OCI-LY1 (cell line): ENCODE data around the gene KDM3A.

Source experiments
- EZH2 ChIP-seq: fragments of 200-600 bp; sonication (generic), shearing (Covaris generic); IDR thresholded peaks from 2 replicates; pipeline ENCODE4 v1.8.0; 2017; ENCODE audit warnings: borderline replicate concordance, mixed run types, mild to moderate bottlenecking, antibody characterized with exemption, low read length, moderate library complexity, mixed read lengths
- TF ChIP-seq, protein P1 (sequence below): fragments of 200-600 bp; sonication (generic), shearing (Covaris generic); IDR thresholded peaks from 2 replicates; pipeline ENCODE4 v1.5.1; 2017; ENCODE audit warnings: mild to moderate bottlenecking, antibody characterized with exemption, low read length, moderate library complexity, mixed read lengths

DNA sequence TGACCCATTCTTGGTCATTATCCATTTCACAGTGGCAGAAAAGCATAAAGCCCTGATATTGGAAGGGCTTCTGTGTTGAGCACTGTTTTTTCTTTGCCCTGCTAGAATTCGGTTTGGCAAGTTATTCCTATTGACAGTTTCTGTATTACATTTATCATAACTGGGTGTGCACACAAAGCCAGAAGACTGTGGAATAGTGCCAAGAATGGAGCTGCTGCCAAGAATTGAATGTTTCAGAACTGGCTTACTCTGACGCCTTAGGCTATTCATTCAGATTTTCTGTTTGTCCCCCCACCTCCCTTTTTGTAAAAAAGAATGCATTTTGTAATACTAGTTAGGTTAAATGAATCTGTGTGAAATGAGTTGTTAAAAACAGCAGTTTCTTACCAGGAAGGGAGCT, 12.7 kb downstream of the KDM3A start:
- TF ChIP-seq, protein P1, sequence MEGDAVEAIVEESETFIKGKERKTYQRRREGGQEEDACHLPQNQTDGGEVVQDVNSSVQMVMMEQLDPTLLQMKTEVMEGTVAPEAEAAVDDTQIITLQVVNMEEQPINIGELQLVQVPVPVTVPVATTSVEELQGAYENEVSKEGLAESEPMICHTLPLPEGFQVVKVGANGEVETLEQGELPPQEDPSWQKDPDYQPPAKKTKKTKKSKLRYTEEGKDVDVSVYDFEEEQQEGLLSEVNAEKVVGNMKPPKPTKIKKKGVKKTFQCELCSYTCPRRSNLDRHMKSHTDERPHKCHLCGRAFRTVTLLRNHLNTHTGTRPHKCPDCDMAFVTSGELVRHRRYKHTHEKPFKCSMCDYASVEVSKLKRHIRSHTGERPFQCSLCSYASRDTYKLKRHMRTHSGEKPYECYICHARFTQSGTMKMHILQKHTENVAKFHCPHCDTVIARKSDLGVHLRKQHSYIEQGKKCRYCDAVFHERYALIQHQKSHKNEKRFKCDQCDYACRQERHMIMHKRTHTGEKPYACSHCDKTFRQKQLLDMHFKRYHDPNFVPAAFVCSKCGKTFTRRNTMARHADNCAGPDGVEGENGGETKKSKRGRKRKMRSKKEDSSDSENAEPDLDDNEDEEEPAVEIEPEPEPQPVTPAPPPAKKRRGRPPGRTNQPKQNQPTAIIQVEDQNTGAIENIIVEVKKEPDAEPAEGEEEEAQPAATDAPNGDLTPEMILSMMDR = no peak
- no peak for TF ChIP-seq EZH2
